ENCODE data around the gene CAV3.

Gene CAV3

GRCh38 chr3:8762607-8763377 is 29.2 kb downstream of the CAV3 start:
- no peak for DNase-seq (ENCODE audit: low spot score)

GRCh38 chr3:8764528-8764927 is 30.9 kb downstream of the CAV3 start:
- DNase-seq (ENCODE audit: low spot score) = no peak

GRCh38 chr3:8765528-8765927 is 31.9 kb downstream of the CAV3 start:
- no peak for DNase-seq (ENCODE audit: low spot score)

GRCh38 chr3:8766148-8766547 is 32.5 kb downstream of the CAV3 start:
- DNase-seq (ENCODE audit: low spot score) = no peak

GRCh38 chr3:8767256-8767666 is 33.7 kb downstream of the CAV3 start:
- DNase-seq (ENCODE audit: low spot score) = no peak

GRCh38 chr3:8767667-8768363 is 34.2 kb downstream of the CAV3 start:
- peak; percentile 41 for DNase-seq (ENCODE audit: low spot score)

- DNase-seq (ENCODE audit: low spot score) = peak; percentile 47
Measured at GRCh38 chr3:8768364-8769087, 34.9 kb downstream of the CAV3 start.

GRCh38 chr3:8769088-8769822 is 35.7 kb downstream of the CAV3 start, which contains the start of gene OXTR:
Gene OXTR, minus strand, starts transcription at chr3:8769613. Its CDS starts 1,426 bp downstream, at chr3:8768187.
- DNase-seq (ENCODE audit: low spot score) = peak; percentile 90

GRCh38 chr3:8773941-8774542 is 40.4 kb downstream of the CAV3 start:
- no peak for DNase-seq (ENCODE audit: low spot score)

GRCh38 chr3:8775181-8775580 is 41.6 kb downstream of the CAV3 start:
- no peak for DNase-seq (ENCODE audit: low spot score)

- DNase-seq (ENCODE audit: low spot score) = no peak
Measured at GRCh38 chr3:8775602-8776001, 42.0 kb downstream of the CAV3 start.

- peak; percentile 58 for DNase-seq (ENCODE audit: low spot score)
Measured at GRCh38 chr3:8776406-8776805, 42.8 kb downstream of the CAV3 start.

GRCh38 chr3:8777201-8777977 is 43.8 kb downstream of the CAV3 start:
- DNase-seq (ENCODE audit: low spot score) = no peak

GRCh38 chr3:8777978-8778267 is 44.3 kb downstream of the CAV3 start:
- DNase-seq (ENCODE audit: low spot score) = no peak

GRCh38 chr3:8778475-8778874 is 44.9 kb downstream of the CAV3 start:
- no peak for DNase-seq (ENCODE audit: low spot score)

- DNase-seq (ENCODE audit: low spot score) = no peak
Measured at GRCh38 chr3:8780279-8780678, 46.7 kb downstream of the CAV3 start.

GRCh38 chr3:8784676-8785435 is 51.3 kb downstream of the CAV3 start:
- DNase-seq (ENCODE audit: low spot score) = no peak

GRCh38 chr3:8790529-8790928 is 56.9 kb downstream of the CAV3 start:
- DNase-seq (ENCODE audit: low spot score) = no peak

GRCh38 chr3:8793242-8793641 is 59.6 kb downstream of the CAV3 start:
- DNase-seq (ENCODE audit: low spot score) = peak; percentile 54

GRCh38 chr3:8794247-8794646 is 60.6 kb downstream of the CAV3 start:
- DNase-seq (ENCODE audit: low spot score) = no peak
